Measurements from ENCODE around the gene KCNG4. TPM values are rescaled to one million over a fixed set of nuclear protein-coding genes. Genes with fewer than 3 reads are reported as not detected.
A peak's percentile ranks its signal among the peaks of the same experiment; 100 is the strongest.

The KCNG4 gene
- total and polyA plus RNA-seq, 2 donors from 2014 or later: not detected

GRCh38 chr16:84242839-84243238 is 3.0 kb upstream of the KCNG4 start:
- TF ChIP-seq CTCF (IDR thresholded peaks at IDR 0.05; ENCODE audit: borderline replicate concordance, extremely low read depth, insufficient read depth): no peak
- intact Hi-C loops (cut with DNase I): no loop called here
- FAIRE-seq (no peak), DNase-seq (no peak)
- H3K9ac ChIP-seq (ENCODE audit: low read length in 3 of 3): no peak overlapping the region
- H3K27ac ChIP-seq (ENCODE audit: low read depth in 2 of 2, low read length in 2 of 2): no peak overlapping the region
- H3K36me3 ChIP-seq (ENCODE audit: control insufficient read depth in 2 of 3, insufficient read depth in 3 of 3, low read length in 3 of 3): no peaks in the 10 kb centered on the region
- H3K4me1 ChIP-seq (ENCODE audit: control insufficient read depth in 2 of 3, insufficient read depth in 2 of 3, low read depth in 1 of 3, low read length in 3 of 3): no peaks in the 10 kb centered on the region
- H3K9me3 ChIP-seq (ENCODE audit: control insufficient read depth in 2 of 3, insufficient read depth in 1 of 3, low read length in 3 of 3): no peaks in the 10 kb centered on the region
- no peak overlapping the region for H3K4me3 ChIP-seq (ENCODE audit: low read length in 3 of 3)
- H3K27me3 ChIP-seq (ENCODE audit: control insufficient read depth, insufficient read depth, low read length): no peaks in the 10 kb centered on the region

- Histone ChIP-seq H3K27ac (ENCODE audit: low read depth in 2 of 2, low read length in 2 of 2) (no peak overlapping the region), H3K4me3 (ENCODE audit: low read length in 3 of 3) (no peak overlapping the region), H3K27me3 (ENCODE audit: control insufficient read depth, insufficient read depth, low read length) (no peaks in the 10 kb centered on the region), H3K9ac (ENCODE audit: low read length in 3 of 3) (no peak overlapping the region), H3K4me1 (ENCODE audit: control insufficient read depth in 2 of 3, insufficient read depth in 2 of 3, low read depth in 1 of 3, low read length in 3 of 3) (no peaks in the 10 kb centered on the region), H3K9me3 (ENCODE audit: control insufficient read depth in 2 of 3, insufficient read depth in 1 of 3, low read length in 3 of 3) (no peaks in the 10 kb centered on the region), H3K36me3 (ENCODE audit: control insufficient read depth in 2 of 3, insufficient read depth in 3 of 3, low read length in 3 of 3) (no peaks in the 10 kb centered on the region)
- DNase-seq (no peak), FAIRE-seq (no peak)
- intact Hi-C loops (cut with DNase I): no loop called here
- no peak for TF ChIP-seq CTCF (IDR thresholded peaks at IDR 0.05; ENCODE audit: borderline replicate concordance, extremely low read depth, insufficient read depth)
These were observed 2.0 kb upstream of the KCNG4 start for GRCh38 chr16:84241778-84242177.

- H3K9ac ChIP-seq (ENCODE audit: low read length in 3 of 3): no peak overlapping the region
- FAIRE-seq: no peak
These were observed 643 bp upstream of the KCNG4 start for GRCh38 chr16:84240455-84240854.

More at GRCh38 chr16:84240455-84240854, 643 bp upstream of the KCNG4 start:
- Histone ChIP-seq H3K27ac (ENCODE audit: low read depth in 2 of 2, low read length in 2 of 2) (no peak overlapping the region), H3K27me3 (ENCODE audit: control insufficient read depth, insufficient read depth, low read length) (no peaks in the 10 kb centered on the region), H3K36me3 (ENCODE audit: control insufficient read depth in 2 of 3, insufficient read depth in 3 of 3, low read length in 3 of 3) (no peaks in the 10 kb centered on the region), H3K4me1 (ENCODE audit: control insufficient read depth in 2 of 3, insufficient read depth in 2 of 3, low read depth in 1 of 3, low read length in 3 of 3) (no peaks in the 10 kb centered on the region), H3K4me3 (ENCODE audit: low read length in 3 of 3) (no peak overlapping the region), H3K9me3 (ENCODE audit: control insufficient read depth in 2 of 3, insufficient read depth in 1 of 3, low read length in 3 of 3) (no peaks in the 10 kb centered on the region)
- DNase-seq: peak in 1 of 5 donors; percentile 18
- intact Hi-C loops (cut with DNase I): no loop called here
- no peak for TF ChIP-seq CTCF (IDR thresholded peaks at IDR 0.05; ENCODE audit: borderline replicate concordance, extremely low read depth, insufficient read depth)
